CD8-positive, alpha-beta memory T cell (primary cell): Measurements from ENCODE around the gene PCSK4. TPM values are rescaled to one million over a fixed set of nuclear protein-coding genes. Genes with fewer than 3 reads are reported as not detected.

ENCODE experiments used
- CTCF ChIA-PET: fragments of 350-600 bp; sonication (Branson Sonifier 250); formaldehyde crosslinking; loops from one replicate; lab custom pipeline; 2021; ENCODE audit warnings: antibody characterized with exemption; lab: Charles Lee
- POLR2A ChIA-PET: fragments of 350-600 bp; sonication (Branson Sonifier 250); formaldehyde crosslinking; loops from one replicate; lab custom pipeline; 2021; ENCODE audit warnings: antibody characterized with exemption; lab: Charles Lee
- DNase-seq, 5 donors: peaks; one replicate each; pipeline versions ENCODE4 v3.0.0 to v3.0.0-alpha.2; 2020 to 2022; ENCODE audit warnings: mixed read lengths in 1 of 5
- H3K27ac ChIP-seq: one replicate; pipeline ENCODE4 v1.7.0; 2013; ENCODE audit warnings: low read depth, mild to moderate bottlenecking, low read length, moderate library complexity
- H3K27me3 ChIP-seq: 2 replicates; pipeline ENCODE4 v1.7.0; 2013; ENCODE audit warnings: low read length, mild to moderate bottlenecking; ENCODE audit not compliant: insufficient read depth, poor library complexity, severe bottlenecking
- H3K36me3 ChIP-seq: 2 replicates; pipeline ENCODE4 v1.7.0; 2013; ENCODE audit warnings: mild to moderate bottlenecking, low read length, moderate library complexity; ENCODE audit not compliant: insufficient read depth
- H3K4me1 ChIP-seq: 2 replicates; pipeline ENCODE4 v1.7.0; 2013; ENCODE audit warnings: mild to moderate bottlenecking, low read length, moderate library complexity; ENCODE audit not compliant: insufficient read depth
- H3K4me3 ChIP-seq: 2 replicates; pipeline ENCODE4 v1.7.0; 2013; ENCODE audit warnings: mild to moderate bottlenecking, low read length
- H3K9me3 ChIP-seq: 2 replicates; pipeline ENCODE4 v1.7.0; 2013; ENCODE audit warnings: mild to moderate bottlenecking, low read length
- H3K27ac Mint-ChIP-seq, 8 donors: one replicate each; pipeline ENCODE4 v1.8.0; 2020 to 2021; ENCODE audit warnings: mixed read lengths in 8 of 8, mild to moderate bottlenecking in 6 of 8, inconsistent platforms in 3 of 8, moderate library complexity in 3 of 8
- H3K27me3 Mint-ChIP-seq, 2 donors: one replicate each; pipeline ENCODE4 v1.8.0; 2020 to 2021; ENCODE audit warnings: mixed read lengths in 2 of 2, mild to moderate bottlenecking in 1 of 2, moderate library complexity in 1 of 2
- H3K36me3 Mint-ChIP-seq, 3 donors: one replicate each; pipeline ENCODE4 v1.8.0; 2020 to 2021; ENCODE audit warnings: mixed read lengths in 3 of 3, inconsistent platforms in 1 of 3, mild to moderate bottlenecking in 1 of 3
- H3K4me1 Mint-ChIP-seq, 3 donors: one replicate each; pipeline ENCODE4 v1.8.0; 2020 to 2021; ENCODE audit warnings: mixed read lengths in 3 of 3, inconsistent platforms in 1 of 3, mild to moderate bottlenecking in 1 of 3
- H3K4me3 Mint-ChIP-seq, 7 donors: one replicate each; pipeline ENCODE4 v1.8.0; 2020 to 2021; ENCODE audit warnings: mixed read lengths in 7 of 7, mild to moderate bottlenecking in 6 of 7, moderate library complexity in 4 of 7, inconsistent platforms in 2 of 7
- H3K9me3 Mint-ChIP-seq, 5 donors: one replicate each; pipeline ENCODE4 v1.8.0; 2020 to 2022; ENCODE audit warnings: mixed read lengths in 5 of 5, mild to moderate bottlenecking in 3 of 5, moderate library complexity in 2 of 5, inconsistent platforms in 1 of 5
- polyA plus RNA-seq: library from polyadenylated mRNA; unstranded; fragments of 300-500 nt; fragmentation: Illumina TruSeq; gene quantifications from one replicate; pipeline ENCODE4 v1.2.3, GENCODE V29; 2021
- total RNA-seq, 2 experiments: library from RNA; stranded (reverse); gene quantifications; one replicate each; pipeline ENCODE4 v1.2.3, GENCODE V29; 2021

The PCSK4 gene
- total and polyA plus RNA-seq, 3 experiments from 2014 or later: 1.0 to 1.3 (median 1.0) TPM

DNA sequence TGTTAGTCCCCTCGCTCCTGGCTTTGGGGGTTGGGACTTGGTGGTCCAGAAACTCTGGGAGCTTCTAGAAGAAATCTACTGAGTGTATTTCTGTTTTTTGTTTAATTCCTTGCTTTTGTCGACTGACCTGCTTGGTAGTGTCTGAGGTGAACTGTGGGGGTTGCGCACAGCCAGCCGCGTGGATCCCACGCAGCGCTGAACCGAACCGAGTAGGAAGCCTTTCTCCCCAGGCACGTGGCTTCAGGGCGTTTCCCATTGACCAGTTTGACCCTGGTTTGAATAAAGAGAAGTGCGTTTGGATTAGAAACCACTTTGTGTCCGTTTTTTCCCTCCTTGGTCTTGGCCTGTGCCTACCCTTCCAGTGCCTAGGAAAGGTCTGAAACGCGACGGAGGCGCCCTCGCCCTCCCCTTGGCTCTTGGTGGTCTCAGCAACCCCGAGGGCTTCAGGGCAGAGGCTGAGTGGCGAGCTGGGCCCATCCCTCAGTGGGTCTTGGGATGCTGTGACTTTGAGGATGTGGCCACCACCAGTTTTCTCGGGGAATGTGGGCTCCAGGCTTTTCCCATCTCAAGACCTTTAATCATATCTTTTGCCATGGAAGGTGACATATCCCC, 54.7 kb downstream of the PCSK4 start:
- no peaks in the 10 kb centered on the region for H3K9me3 Mint-ChIP-seq
- H3K4me3 Mint-ChIP-seq: no peak overlapping the region
- CTCF ChIA-PET: no interaction called here

DNA sequence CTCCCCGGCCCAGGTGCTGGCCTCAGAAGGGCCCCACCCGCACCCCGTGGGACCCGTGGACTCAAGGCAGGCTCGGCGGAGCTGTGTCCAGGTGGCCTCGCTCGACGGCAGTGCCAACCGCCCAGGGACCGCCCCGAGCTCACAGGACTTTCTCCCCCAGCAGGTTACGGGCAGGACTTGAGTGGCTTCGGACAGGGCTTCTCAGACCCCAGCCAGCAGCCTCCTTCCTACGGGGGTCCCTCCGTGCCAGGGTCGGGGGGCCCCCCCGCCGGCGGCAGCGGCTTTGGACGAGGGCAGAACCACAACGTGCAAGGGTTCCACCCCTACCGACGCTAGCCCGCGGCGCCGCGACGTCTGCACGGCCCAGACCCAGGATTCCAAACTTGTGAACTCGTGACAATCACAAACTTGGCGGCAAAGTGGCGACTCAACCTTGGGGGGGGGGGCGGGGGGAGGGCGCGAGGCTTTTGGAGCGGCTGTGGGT, 55.5 kb downstream of the PCSK4 start:
- no peak overlapping the region for H3K27ac ChIP-seq
- Mint-ChIP-seq H3K9me3 (no peaks in the 10 kb centered on the region), H3K36me3 (peaks cover 0 to 61% (median 4%) of the 10 kb centered on the region in 3 donors), H3K27me3 (no peaks in the 10 kb centered on the region), H3K27ac (no peak overlapping the region), H3K4me3 (no peak overlapping the region), H3K4me1 (peaks cover 11 to 18% (median 15%) of the 10 kb centered on the region in 3 donors)
- no peak overlapping the region for H3K4me3 ChIP-seq
- H3K4me1 ChIP-seq: peaks cover 13% of the 10 kb centered on the region
- H3K27me3 ChIP-seq: no peaks in the 10 kb centered on the region
- H3K9me3 ChIP-seq: no peaks in the 10 kb centered on the region
- POLR2A ChIA-PET: no interaction called here
- DNase-seq: no peak
- peaks cover 11% of the 10 kb centered on the region for H3K36me3 ChIP-seq
- CTCF ChIA-PET: interaction anchor here (1.1 kb wide), 1 partner anchor 9 kb away, joined by 3 read pairs; no protein-coding TSS in a partner anchor

More for the DNA sequence above, 54.7 kb downstream of the PCSK4 start:
- H3K9me3 ChIP-seq: no peaks in the 10 kb centered on the region
- H3K27me3 ChIP-seq: no peaks in the 10 kb centered on the region
- H3K4me3 ChIP-seq: no peak overlapping the region
- H3K36me3 Mint-ChIP-seq: peaks cover 0 to 62% (median 4%) of the 10 kb centered on the region in 3 donors
- no peaks in the 10 kb centered on the region for H3K27me3 Mint-ChIP-seq
- peaks cover 17 to 26% (median 24%) of the 10 kb centered on the region in 3 donors for H3K4me1 Mint-ChIP-seq
- H3K27ac ChIP-seq: no peak overlapping the region
- H3K36me3 ChIP-seq: peaks cover 14% of the 10 kb centered on the region
- peaks cover 20% of the 10 kb centered on the region for H3K4me1 ChIP-seq
- no peak overlapping the region for H3K27ac Mint-ChIP-seq
- no peak for DNase-seq
- POLR2A ChIA-PET: interaction anchor here (1.1 kb wide), 1 partner anchor 21 kb away, joined by 5 read pairs; no protein-coding TSS in a partner anchor

DNA sequence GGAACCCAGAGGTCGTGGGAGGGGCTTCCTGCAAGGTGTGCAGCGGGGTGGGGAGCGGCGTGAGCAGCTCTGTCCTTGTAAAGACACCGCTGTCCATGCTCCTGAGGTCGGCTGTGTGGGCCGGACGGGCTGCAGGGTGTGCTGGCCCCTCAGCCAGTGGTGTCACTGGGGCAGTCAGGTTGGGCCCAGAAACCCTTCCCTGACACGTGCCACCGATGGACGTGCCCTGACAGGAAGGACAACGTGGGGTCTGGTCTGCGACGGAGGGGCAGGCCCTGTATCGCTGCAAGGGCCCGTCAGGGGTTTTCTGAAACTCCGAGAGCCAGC, 56.1 kb downstream of the PCSK4 start:
- Mint-ChIP-seq H3K27me3 (no peaks in the 10 kb centered on the region), H3K4me1 (peaks cover 8 to 12% (median 9%) of the 10 kb centered on the region in 3 donors), H3K27ac (no peak overlapping the region), H3K4me3 (no peak overlapping the region), H3K36me3 (peaks cover 0 to 57% (median 4%) of the 10 kb centered on the region in 3 donors), H3K9me3 (no peaks in the 10 kb centered on the region)
- DNase-seq: no peak
- no peaks in the 10 kb centered on the region for H3K27me3 ChIP-seq
- H3K27ac ChIP-seq: no peak overlapping the region
- peaks cover 15% of the 10 kb centered on the region for H3K36me3 ChIP-seq
- no peak overlapping the region for H3K4me3 ChIP-seq
- CTCF ChIA-PET: interaction anchor here (1.1 kb wide), 1 partner anchor 10 kb away, joined by 3 read pairs; no protein-coding TSS in a partner anchor
- POLR2A ChIA-PET: no interaction called here
- H3K9me3 ChIP-seq: no peaks in the 10 kb centered on the region
- peaks cover 7% of the 10 kb centered on the region for H3K4me1 ChIP-seq

DNA sequence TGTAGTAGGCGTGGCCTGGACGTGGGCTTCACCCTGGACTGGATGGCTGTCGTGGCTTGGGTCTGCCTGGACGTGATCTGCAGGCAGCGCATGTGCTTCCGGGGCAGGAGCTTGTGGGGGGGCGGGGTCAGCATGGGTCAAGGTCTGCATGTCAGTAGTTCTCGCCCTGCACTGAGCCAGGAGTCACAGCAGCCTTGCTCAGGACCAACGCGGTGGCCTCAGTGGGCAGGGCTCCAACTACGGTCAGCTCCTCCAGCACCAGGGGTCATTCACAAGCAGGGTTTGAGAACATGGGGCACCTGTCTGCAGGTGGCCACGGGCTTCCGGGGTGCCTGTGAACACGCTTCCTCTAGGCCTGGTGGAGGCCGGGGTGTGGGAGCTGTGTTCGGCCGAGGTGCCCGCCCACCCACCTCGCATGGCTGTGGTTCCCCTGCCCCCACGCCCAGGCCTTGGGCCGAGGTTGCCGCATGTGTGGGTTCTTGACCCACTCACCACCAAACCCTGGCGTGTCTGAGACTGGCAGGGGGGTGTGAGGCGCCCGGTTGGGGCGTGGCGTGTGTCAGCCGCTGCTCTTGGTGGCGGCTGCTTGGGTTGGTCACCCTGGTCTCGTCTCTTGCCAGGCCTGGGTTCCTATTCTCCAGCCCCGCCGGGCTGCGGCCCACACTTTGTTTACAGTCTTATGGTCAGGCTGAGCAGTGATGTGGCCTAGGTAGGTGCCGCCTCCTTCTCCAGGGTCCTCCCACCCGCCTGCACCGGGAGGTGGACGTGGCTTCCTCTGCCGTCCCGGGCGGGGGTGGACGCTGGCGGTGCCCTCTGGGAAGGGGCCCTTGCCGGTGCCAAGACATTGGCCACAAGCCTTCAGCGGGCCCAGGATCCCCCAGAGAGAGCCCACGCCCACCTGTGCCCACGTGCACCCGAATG, 56.8 kb downstream of the PCSK4 start:
- Histone ChIP-seq H3K4me1 (peaks cover 6% of the 10 kb centered on the region), H3K27me3 (no peaks in the 10 kb centered on the region), H3K4me3 (no peak overlapping the region), H3K27ac (no peak overlapping the region), H3K36me3 (peaks cover 15% of the 10 kb centered on the region), H3K9me3 (no peaks in the 10 kb centered on the region)
- H3K27ac Mint-ChIP-seq: no peak overlapping the region
- peaks cover 0 to 53% (median 4%) of the 10 kb centered on the region in 3 donors for H3K36me3 Mint-ChIP-seq
- POLR2A ChIA-PET: no interaction called here
- H3K4me1 Mint-ChIP-seq: peaks cover 7 to 9% (median 7%) of the 10 kb centered on the region in 3 donors
- H3K27me3 Mint-ChIP-seq: no peaks in the 10 kb centered on the region
- no peak for DNase-seq
- peak overlapping the region in 1 of 7 donors; percentile 40 for H3K4me3 Mint-ChIP-seq
- H3K9me3 Mint-ChIP-seq: no peaks in the 10 kb centered on the region
- CTCF ChIA-PET: no interaction called here

DNA sequence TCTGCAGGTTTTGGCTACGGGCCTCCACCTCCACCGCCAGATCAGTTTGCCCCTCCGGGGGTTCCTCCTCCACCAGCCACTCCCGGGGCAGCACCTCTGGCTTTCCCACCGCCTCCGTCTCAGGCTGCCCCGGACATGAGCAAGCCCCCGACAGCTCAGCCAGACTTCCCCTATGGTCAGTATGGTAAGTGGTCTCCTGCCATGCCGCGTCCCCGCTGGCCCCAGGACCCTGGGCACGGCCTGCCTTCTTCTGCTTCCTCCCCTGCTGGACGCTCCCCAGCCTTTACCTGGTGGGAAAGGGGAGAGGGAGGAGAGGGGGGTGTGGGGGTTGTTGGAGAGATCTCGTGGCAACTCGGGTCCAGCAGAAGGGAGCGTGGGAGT, 57.7 kb downstream of the PCSK4 start:
- no peaks in the 10 kb centered on the region for H3K27me3 ChIP-seq
- POLR2A ChIA-PET: interaction anchor here (0.5 to 0.6 kb wide), 2 partner anchors 85 to 543 kb away, joined by 3 to 5 read pairs; no protein-coding TSS in a partner anchor
- H3K4me1 ChIP-seq: peaks cover under 1% of the 10 kb centered on the region
- no peaks in the 10 kb centered on the region for H3K9me3 Mint-ChIP-seq
- H3K27me3 Mint-ChIP-seq: no peaks in the 10 kb centered on the region
- no peak overlapping the region for H3K4me3 Mint-ChIP-seq
- H3K36me3 ChIP-seq: peaks cover 15% of the 10 kb centered on the region
- peaks cover 0 to under 1% (median 0%) of the 10 kb centered on the region in 3 donors for H3K4me1 Mint-ChIP-seq
- H3K9me3 ChIP-seq: no peaks in the 10 kb centered on the region
- CTCF ChIA-PET: no interaction called here
- no peak overlapping the region for H3K27ac Mint-ChIP-seq
- H3K27ac ChIP-seq: no peak overlapping the region
- DNase-seq: no peak
- no peak overlapping the region for H3K4me3 ChIP-seq
- H3K36me3 Mint-ChIP-seq: peaks cover 0 to 59% (median 4%) of the 10 kb centered on the region in 3 donors

DNA sequence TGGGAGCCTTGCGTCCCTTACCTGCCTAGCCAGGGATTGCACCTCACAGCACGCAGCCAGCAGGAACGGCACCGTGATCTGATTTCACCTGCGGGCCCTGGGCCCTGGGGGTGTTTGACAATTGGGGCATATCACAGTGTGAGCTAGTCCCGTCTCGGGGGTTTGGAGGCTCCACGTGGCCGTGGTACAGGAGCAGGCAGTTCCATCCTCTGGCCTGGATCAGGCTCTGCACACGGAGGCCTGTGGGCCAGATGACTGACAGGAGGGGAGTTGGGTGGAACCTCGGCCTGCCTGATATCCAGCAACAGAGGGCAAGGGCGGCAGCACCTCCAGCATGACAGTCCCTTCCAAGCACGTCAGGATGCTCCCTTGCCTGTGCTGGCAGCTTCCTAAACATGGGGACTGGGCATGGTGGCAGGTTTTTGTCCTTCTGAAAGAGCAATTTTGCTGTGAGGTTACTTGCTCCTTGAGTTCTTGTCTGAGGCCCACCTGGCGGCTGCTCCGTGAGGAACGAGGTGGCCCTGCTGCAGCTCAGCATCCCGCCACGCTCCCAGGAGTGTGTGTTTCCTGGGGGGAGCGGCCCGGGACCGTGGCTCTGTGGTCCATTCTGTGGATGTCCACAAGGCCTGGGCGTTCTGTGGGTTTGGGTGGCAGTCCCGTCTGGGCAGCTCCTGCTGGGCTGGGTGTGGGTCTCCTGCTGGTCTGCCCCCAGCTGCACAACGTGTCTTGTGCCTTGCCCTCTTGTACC, 58.2 kb downstream of the PCSK4 start:
- Mint-ChIP-seq H3K9me3 (no peaks in the 10 kb centered on the region), H3K27ac (no peak overlapping the region), H3K36me3 (peaks cover 0 to 62% (median 4%) of the 10 kb centered on the region in 3 donors), H3K4me1 (no peaks in the 10 kb centered on the region), H3K27me3 (no peaks in the 10 kb centered on the region), H3K4me3 (no peak overlapping the region)
- Histone ChIP-seq H3K27ac (no peak overlapping the region), H3K4me3 (no peak overlapping the region), H3K9me3 (no peaks in the 10 kb centered on the region), H3K4me1 (no peaks in the 10 kb centered on the region), H3K36me3 (peaks cover 18% of the 10 kb centered on the region), H3K27me3 (no peaks in the 10 kb centered on the region)
- ChIA-PET CTCF (no interaction called here), POLR2A (interaction anchor here (0.5 to 0.6 kb wide), 2 partner anchors 86 to 542 kb away, joined by 3 to 5 read pairs; no protein-coding TSS in a partner anchor)
- DNase-seq: no peak
